Breast epithelium (tissue), 4 donors: ENCODE data around the gene KCNH4. TPM values are rescaled to one million over a fixed set of nuclear protein-coding genes. Genes with fewer than 3 reads are reported as not detected.

Experiments
- DNase-seq, 2 donors: peaks; one replicate each; pipeline ENCODE4 v3.0.0-alpha.2; 2019; ENCODE audit warnings: low spot score in 2 of 2
- H3K27ac ChIP-seq, 2 donors: fragments of 200-600 bp; sonication (generic) in 1 of 2; one replicate each; pipeline ENCODE4 v1.5.1; 2016 to 2019; ENCODE audit warnings: mild to moderate bottlenecking in 1 of 2
- H3K27me3 ChIP-seq, 2 donors: fragments of 200-600 bp; sonication (generic) in 1 of 2; one replicate each; pipeline versions ENCODE4 v1.5.1 to v1.6.0; 2017 to 2019; ENCODE audit warnings: control low read depth in 1 of 2, mild to moderate bottlenecking in 1 of 2
- H3K36me3 ChIP-seq: fragments of 200-600 bp; one replicate; pipeline ENCODE4 v1.5.1; 2019
- H3K4me1 ChIP-seq, 2 donors: fragments of 200-600 bp; sonication (generic); one replicate each; pipeline ENCODE4 v1.5.1; 2016 to 2019; ENCODE audit warnings: control low read depth in 1 of 2
- H3K4me3 ChIP-seq, 3 donors: fragments of 200-600 bp; sonication (generic); 1 replicate in 2 of 3; 2 replicates in 1 of 3; pipeline ENCODE4 v1.5.1; 2016 to 2019; ENCODE audit warnings: mild to moderate bottlenecking in 3 of 3, moderate library complexity in 2 of 3
- H3K9me3 ChIP-seq, 2 donors: fragments of 200-600 bp; sonication (generic) in 1 of 2; one replicate each; pipeline ENCODE4 v1.5.1; 2016 to 2019; ENCODE audit warnings: control low read depth in 1 of 2
- CTCF ChIP-seq, 3 donors: fragments of 450-650 bp; IDR thresholded peaks; one replicate each; pipeline ENCODE4 v1.5.1; 2016 to 2017; ENCODE audit warnings: antibody characterized with exemption in 3 of 3, mild to moderate bottlenecking in 3 of 3, moderate library complexity in 3 of 3
- POLR2A ChIP-seq: fragments of 450-650 bp; IDR thresholded peaks from one replicate; pipeline ENCODE4 v1.6.1; 2016; ENCODE audit warnings: antibody characterized with exemption, mild to moderate bottlenecking, moderate library complexity
- POLR2AphosphoS5 ChIP-seq, 3 donors: sonication (generic); formaldehyde crosslinking; IDR thresholded peaks; one replicate each; pipeline ENCODE4 v1.6.1; 2017; ENCODE audit warnings: antibody characterized with exemption in 3 of 3
- intact Hi-C: fragments of 100-400 bp; cut with DNase I; formaldehyde crosslinking; loops from one replicate; pipeline ENCODE4 v1.15.1; 2023; ENCODE audit warnings: low total_unique reads
- total RNA-seq, 3 donors: library from RNA; depleted of rRNA; stranded (reverse); fragments of >200 nt; gene quantifications; one replicate each; pipeline ENCODE4 v1.1.0, GENCODE V29; 2016

Gene KCNH4
- total RNA-seq, 3 donors from 2014 or later: under 0.01 TPM; not detected in 2

DNA sequence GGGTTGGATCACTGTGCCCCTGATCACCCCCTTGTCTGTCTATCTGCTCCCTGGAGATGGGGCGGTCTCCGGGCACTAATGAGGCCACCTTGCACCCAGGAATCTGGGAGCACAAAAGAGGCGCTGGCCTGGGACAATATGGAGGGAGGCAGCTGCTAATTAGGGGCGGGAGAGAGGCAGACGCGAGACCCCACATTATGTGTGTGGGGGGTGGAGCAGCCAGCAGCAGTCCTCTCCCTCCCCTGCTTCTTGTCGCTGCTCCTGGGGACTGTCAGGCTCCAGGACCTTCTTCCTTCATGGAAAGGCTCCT is 4.6 kb upstream of the KCNH4 start:
- peaks cover 6 to 29% of the 10 kb centered on the region in 2 donors for H3K27me3 ChIP-seq
- DNase-seq: no peak
- no peak overlapping the region for H3K4me3 ChIP-seq
- intact Hi-C loops: no loop called here
- TF ChIP-seq POLR2AphosphoS5 (IDR thresholded peaks at IDR 0.05) (no peak), POLR2A (no peak), CTCF (IDR thresholded peaks at IDR 0.05) (no peak)
- H3K36me3 ChIP-seq: no peaks in the 10 kb centered on the region
- H3K27ac ChIP-seq: no peak overlapping the region
- H3K9me3 ChIP-seq: no peaks in the 10 kb centered on the region
- H3K4me1 ChIP-seq: peaks cover 3 to 13% of the 10 kb centered on the region in 2 donors

DNA sequence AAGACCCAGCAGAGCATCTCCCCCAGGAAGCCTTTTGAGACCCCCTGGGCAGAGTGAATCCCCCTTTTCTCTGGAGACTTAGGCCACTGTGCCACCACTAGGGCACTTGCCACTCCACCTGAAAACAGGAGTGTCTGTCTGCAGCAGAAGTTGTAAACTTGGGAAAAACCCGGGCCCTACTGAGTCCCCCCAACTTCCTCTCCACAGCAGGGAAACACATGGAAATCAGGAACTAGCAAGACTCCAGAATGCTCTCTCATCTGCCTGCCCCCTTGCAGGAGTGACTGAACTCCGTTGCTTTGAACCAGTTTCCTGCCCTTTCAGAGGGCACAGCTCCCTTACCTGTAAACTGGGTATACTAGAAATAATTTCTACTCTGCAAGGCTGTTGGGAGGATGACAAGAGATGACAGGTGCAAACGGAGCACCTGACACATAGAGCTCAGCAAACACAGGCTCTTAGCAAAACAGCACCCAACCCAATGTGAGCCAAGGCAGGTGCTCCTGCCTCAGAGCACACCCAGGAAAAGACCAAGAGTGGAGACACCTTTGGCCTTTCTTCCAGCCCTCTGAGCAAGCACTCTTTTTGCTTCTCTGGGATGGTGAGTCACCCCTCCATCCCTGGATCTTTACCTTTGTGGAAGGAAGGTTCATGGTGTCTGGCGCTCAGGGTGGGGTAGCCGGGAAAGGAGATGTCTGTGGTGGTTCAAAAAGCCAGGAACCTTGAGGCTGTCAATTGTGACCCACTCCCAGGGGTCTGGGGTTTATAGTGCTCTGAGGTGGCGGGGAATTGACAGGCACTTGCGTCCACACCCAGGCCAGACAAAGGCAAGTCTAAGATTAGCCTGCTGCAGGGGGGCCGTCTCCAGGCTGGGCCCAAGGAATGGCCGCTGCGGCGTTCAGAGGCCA is 4.0 kb upstream of the KCNH4 start, which contains the start of gene HCRT:
HCRT (minus strand) TSS at position 740 of the 908 bp plus-strand sequence; CDS start at position 653, 87 bp downstream.
- Histone ChIP-seq H3K9me3 (no peaks in the 10 kb centered on the region), H3K27ac (peak within 1 kb of the TSS in 1 of 2 donors; percentile 55), H3K4me1 (peaks cover 3 to 17% of the 10 kb centered on the region in 2 donors), H3K4me3 (peak within 1 kb of the TSS; percentile 44 to 71 (median 47)), H3K36me3 (no peaks in the 10 kb centered on the region), H3K27me3 (peaks cover 6 to 32% of the 10 kb centered on the region in 2 donors)
- no peak for TF ChIP-seq POLR2AphosphoS5 (IDR thresholded peaks at IDR 0.05)
- no peak for DNase-seq
- intact Hi-C loops: no loop called here

DNA sequence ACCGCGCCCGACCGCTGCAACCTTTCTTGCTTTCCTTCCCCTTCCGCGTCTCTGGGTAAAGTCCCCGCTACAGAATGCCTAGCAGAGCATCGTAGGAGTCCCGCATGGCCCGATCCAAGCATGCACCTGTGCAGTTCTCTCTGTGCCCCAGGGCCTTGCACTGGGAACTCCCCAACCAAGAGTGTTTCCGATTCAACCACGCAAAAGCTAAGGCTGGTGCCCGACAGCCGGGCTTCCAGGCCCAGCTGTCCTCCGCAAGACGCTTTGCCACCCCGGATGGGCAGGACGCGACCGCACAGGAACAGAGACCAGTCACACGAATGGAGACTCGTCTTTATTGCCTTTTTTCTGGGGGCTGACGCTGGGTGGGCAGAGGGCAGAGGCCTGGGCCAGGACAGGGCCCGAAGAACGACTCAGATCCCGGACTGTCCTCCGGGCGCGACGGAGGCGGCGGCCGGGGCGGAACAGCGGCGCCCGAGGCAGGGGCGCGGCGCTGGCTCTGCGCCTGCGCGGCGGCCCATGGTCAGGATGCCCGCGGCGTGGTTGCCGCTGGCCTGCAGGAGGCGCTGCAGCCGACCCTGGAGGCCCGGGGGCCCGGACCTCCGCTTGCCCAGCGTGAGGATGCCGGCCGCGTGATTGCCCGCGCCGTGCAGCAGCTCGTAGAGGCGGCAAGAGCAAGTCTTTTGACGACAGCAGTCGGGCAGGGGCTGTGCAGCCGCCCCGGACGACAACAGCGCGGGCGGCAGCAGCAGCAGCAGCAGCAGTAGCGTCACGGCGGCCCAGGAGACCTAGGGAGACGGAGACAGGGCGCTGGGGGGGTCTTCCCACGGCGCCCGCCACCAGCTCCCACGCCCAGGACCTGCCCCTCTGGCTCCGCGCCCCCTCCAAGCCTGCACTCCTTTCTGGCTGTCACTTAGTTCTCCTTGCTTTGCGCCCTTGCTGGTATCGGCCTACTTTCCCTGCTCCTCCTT is 3.1 kb upstream of the KCNH4 start:
- intact Hi-C loops: no loop called here

GRCh38 chr17:42182927-42183734 is 2.2 kb upstream of the KCNH4 start:
- H3K27ac ChIP-seq: peak overlapping the region in 1 of 2 donors; percentile 55
- H3K4me1 ChIP-seq: peaks cover 3 to 17% of the 10 kb centered on the region in 2 donors
- peaks cover 6 to 32% of the 10 kb centered on the region in 2 donors for H3K27me3 ChIP-seq
- TF ChIP-seq POLR2AphosphoS5 (IDR thresholded peaks at IDR 0.05) (no peak), POLR2A (no peak), CTCF (IDR thresholded peaks at IDR 0.05) (no peak)
- DNase-seq: no peak
- H3K9me3 ChIP-seq: no peaks in the 10 kb centered on the region
- H3K36me3 ChIP-seq: no peaks in the 10 kb centered on the region
- H3K4me3 ChIP-seq: peak overlapping the region; percentile 44 to 71 (median 47)
- intact Hi-C loops: no loop called here

More for the DNA sequence above, 3.1 kb upstream of the KCNH4 start:
- TF ChIP-seq POLR2AphosphoS5 (IDR thresholded peaks at IDR 0.05): no peak
- no peak for TF ChIP-seq POLR2A
- TF ChIP-seq CTCF (IDR thresholded peaks at IDR 0.05): peak in 1 of 3 donors; percentile 56
- DNase-seq: no peak
- no peaks in the 10 kb centered on the region for H3K36me3 ChIP-seq
- H3K9me3 ChIP-seq: no peaks in the 10 kb centered on the region
- H3K27ac ChIP-seq: peak overlapping the region in 1 of 2 donors; percentile 55
- H3K4me1 ChIP-seq: peaks cover 3 to 17% of the 10 kb centered on the region in 2 donors
- peak overlapping the region; percentile 44 to 71 (median 47) for H3K4me3 ChIP-seq
- peaks cover 6 to 32% of the 10 kb centered on the region in 2 donors for H3K27me3 ChIP-seq

DNA sequence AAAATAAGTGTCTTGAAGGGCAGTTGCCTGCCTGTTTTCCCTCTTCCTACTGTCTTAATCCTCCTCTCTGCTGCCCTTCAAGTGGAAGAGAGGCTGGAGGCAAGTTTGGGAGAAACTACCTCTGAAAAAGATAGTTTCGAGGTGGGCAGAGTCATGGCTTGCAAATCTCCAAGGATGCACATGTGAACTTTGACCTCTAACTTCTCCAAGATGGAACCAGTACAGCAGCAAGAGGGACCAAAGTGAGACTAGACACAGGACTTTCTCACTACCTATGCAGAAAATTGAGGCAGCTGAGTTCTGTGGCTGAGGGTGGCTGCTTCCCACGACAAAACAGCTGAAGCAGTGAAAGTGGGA is 887 bp upstream of the KCNH4 start:
- Histone ChIP-seq H3K4me3 (no peak overlapping the region), H3K27me3 (peaks cover 6 to 32% of the 10 kb centered on the region in 2 donors), H3K9me3 (no peaks in the 10 kb centered on the region), H3K27ac (no peak overlapping the region), H3K36me3 (no peaks in the 10 kb centered on the region), H3K4me1 (peaks cover 3 to 17% of the 10 kb centered on the region in 2 donors)
- TF ChIP-seq CTCF (IDR thresholded peaks at IDR 0.05) (no peak), POLR2AphosphoS5 (IDR thresholded peaks at IDR 0.05) (no peak), POLR2A (no peak)
- intact Hi-C loops: no loop called here
- no peak for DNase-seq
